CD4-positive, alpha-beta memory T cell (primary cell): Measurements from ENCODE around the gene ASB16. TPM values are rescaled to one million over a fixed set of nuclear protein-coding genes. Genes with fewer than 3 reads are reported as not detected.

Source experiments
- CTCF ChIA-PET: fragments of 350-600 bp; sonication (Branson Sonifier 250); formaldehyde crosslinking; loops from one replicate; lab custom pipeline; 2021; ENCODE audit warnings: inconsistent platforms; ENCODE audit not compliant: partially characterized antibody; lab: Charles Lee
- POLR2A ChIA-PET: fragments of 350-600 bp; sonication (Branson Sonifier 250); formaldehyde crosslinking; loops from one replicate; lab custom pipeline; 2021; ENCODE audit not compliant: partially characterized antibody; lab: Charles Lee
- DNase-seq, 5 donors: peaks; one replicate each; pipeline versions ENCODE4 v3.0.0 to v3.0.0-alpha.2; 2020 to 2022; ENCODE audit warnings: mixed read lengths in 1 of 5
- H3K27ac ChIP-seq: one replicate; pipeline ENCODE4 v1.7.0; 2013; ENCODE audit warnings: low read depth, low read length
- H3K27me3 ChIP-seq: 2 replicates; pipeline ENCODE4 v1.7.0; 2013; ENCODE audit warnings: mild to moderate bottlenecking, low read length, moderate library complexity; ENCODE audit not compliant: insufficient read depth
- H3K36me3 ChIP-seq: 2 replicates; pipeline ENCODE4 v1.7.0; 2013; ENCODE audit warnings: mild to moderate bottlenecking, low read length, moderate library complexity; ENCODE audit not compliant: insufficient read depth
- H3K4me1 ChIP-seq: 2 replicates; pipeline ENCODE4 v1.7.0; 2013; ENCODE audit warnings: mild to moderate bottlenecking, low read length, moderate library complexity; ENCODE audit not compliant: insufficient read depth
- H3K4me3 ChIP-seq, 2 donors: one replicate each; pipeline ENCODE4 v1.7.0; 2013; ENCODE audit warnings: low read length in 2 of 2, mild to moderate bottlenecking in 1 of 2
- H3K9me3 ChIP-seq, 2 donors: one replicate each; pipeline ENCODE4 v1.7.0; 2013; ENCODE audit warnings: low read length in 2 of 2, control low read depth in 1 of 2; ENCODE audit not compliant: control insufficient read depth in 1 of 2
- H3K27ac Mint-ChIP-seq, 7 donors: one replicate each; pipeline ENCODE4 v1.8.0; 2020 to 2021; ENCODE audit warnings: mixed read lengths in 7 of 7, mild to moderate bottlenecking in 6 of 7, inconsistent platforms in 3 of 7, moderate library complexity in 3 of 7
- H3K27me3 Mint-ChIP-seq, 2 donors: one replicate each; pipeline ENCODE4 v1.8.0; 2020 to 2021; ENCODE audit warnings: mixed read lengths in 2 of 2
- H3K36me3 Mint-ChIP-seq, 2 donors: one replicate each; pipeline ENCODE4 v1.8.0; 2020 to 2021; ENCODE audit warnings: mixed read lengths in 2 of 2, inconsistent platforms in 1 of 2, mild to moderate bottlenecking in 1 of 2
- H3K4me1 Mint-ChIP-seq, 4 donors: one replicate each; pipeline ENCODE4 v1.8.0; 2020 to 2021; ENCODE audit warnings: mixed read lengths in 4 of 4, mild to moderate bottlenecking in 1 of 4
- H3K4me3 Mint-ChIP-seq, 8 donors: one replicate each; pipeline ENCODE4 v1.8.0; 2020 to 2021; ENCODE audit warnings: mixed read lengths in 8 of 8, mild to moderate bottlenecking in 7 of 8, moderate library complexity in 6 of 8, inconsistent platforms in 3 of 8
- H3K9me3 Mint-ChIP-seq, 8 donors: one replicate each; pipeline ENCODE4 v1.8.0; 2020 to 2021; ENCODE audit warnings: mixed read lengths in 8 of 8, mild to moderate bottlenecking in 5 of 8, inconsistent platforms in 3 of 8, moderate library complexity in 1 of 8
- intact Hi-C: fragments of 100-400 bp; cut with micrococcal nuclease; formaldehyde crosslinking; loops from one replicate; pipeline ENCODE4 v1.15.1; 2023
- polyA plus RNA-seq, 2 donors: library from polyadenylated mRNA; unstranded; fragments of 300-500 nt; fragmentation: Illumina TruSeq; gene quantifications; one replicate each; pipeline ENCODE4 v1.2.3, GENCODE V29; 2021
- total RNA-seq, 2 experiments: library from RNA; stranded (reverse); gene quantifications; one replicate each; pipeline ENCODE4 v1.2.3, GENCODE V29; 2021

Gene ASB16
- total and polyA plus RNA-seq, 4 experiments from 2014 or later, result 0.14 TPM; not detected in 3

DNA sequence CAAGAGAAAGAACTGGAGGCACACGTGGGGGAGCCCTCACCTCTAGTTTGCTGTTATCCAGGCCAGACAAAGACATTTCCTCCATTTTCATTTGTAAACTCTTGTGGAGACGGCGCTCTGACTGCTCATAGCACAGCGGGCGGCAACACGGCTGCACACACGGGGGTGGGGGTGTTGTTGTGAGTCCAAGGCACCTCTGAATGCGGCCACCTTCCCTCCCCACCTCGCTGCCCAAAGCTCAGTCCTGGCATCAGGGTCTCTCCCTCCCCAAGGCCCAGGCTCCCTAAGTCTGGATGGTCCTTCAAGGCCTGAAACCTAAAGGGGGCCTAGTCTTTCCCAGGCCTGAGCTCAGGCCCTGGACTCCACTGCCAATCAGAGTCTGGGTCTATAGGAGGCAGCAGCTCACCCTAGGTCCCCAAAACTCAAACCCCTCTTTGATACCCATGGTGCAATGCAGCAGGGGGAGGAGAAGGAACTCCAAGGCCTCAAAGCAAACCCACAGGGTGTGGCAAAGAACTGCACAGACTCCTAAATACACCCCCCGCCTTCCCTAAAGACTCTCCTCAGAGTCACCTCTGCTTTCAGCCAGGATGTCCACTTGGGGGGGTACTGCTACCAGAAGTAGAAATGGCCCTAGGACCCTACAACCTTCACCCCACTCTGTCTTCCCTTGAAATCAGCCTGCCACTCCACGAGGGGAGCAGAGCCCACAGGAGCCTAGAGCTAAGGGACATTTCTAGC is 27.6 kb downstream of the ASB16 start:
- Histone ChIP-seq H3K27ac (peak overlapping the region; percentile 80), H3K36me3 (peaks cover 38% of the 10 kb centered on the region), H3K9me3 (no peaks in the 10 kb centered on the region), H3K27me3 (no peaks in the 10 kb centered on the region), H3K4me3 (peak overlapping the region; percentile 38 to 67), H3K4me1 (peaks cover 29% of the 10 kb centered on the region)
- CTCF ChIA-PET, result interaction anchor here (1.3 to 2.4 kb wide), 3 partner anchors 12 to 22 kb away, joined by 3 to 14 read pairs (median 11); partner anchors contain the start of gene TMUB2
- Mint-ChIP-seq H3K4me1 (peaks cover 18 to 44% (median 30%) of the 10 kb centered on the region in 4 donors), H3K36me3 (peaks cover 9 to 49% of the 10 kb centered on the region in 2 donors), H3K27me3 (no peaks in the 10 kb centered on the region), H3K9me3 (peaks cover 0 to 2% (median 0%) of the 10 kb centered on the region in 8 donors), H3K27ac (peak overlapping the region; percentile 88 to 96 (median 94)), H3K4me3 (peak overlapping the region; percentile 90 to 94 (median 92))
- intact Hi-C loops, result no loop called here
- DNase-seq, result peak; percentile 64 to 72 (median 71)
- POLR2A ChIA-PET, result interaction anchor here (0.6 to 10.5 kb wide), 10 partner anchors 11 to 1119 kb away, joined by 3 to 325 read pairs (median 6); partner anchors contain the start of genes G6PC3, GRN, HDAC5 and SLC25A39

DNA sequence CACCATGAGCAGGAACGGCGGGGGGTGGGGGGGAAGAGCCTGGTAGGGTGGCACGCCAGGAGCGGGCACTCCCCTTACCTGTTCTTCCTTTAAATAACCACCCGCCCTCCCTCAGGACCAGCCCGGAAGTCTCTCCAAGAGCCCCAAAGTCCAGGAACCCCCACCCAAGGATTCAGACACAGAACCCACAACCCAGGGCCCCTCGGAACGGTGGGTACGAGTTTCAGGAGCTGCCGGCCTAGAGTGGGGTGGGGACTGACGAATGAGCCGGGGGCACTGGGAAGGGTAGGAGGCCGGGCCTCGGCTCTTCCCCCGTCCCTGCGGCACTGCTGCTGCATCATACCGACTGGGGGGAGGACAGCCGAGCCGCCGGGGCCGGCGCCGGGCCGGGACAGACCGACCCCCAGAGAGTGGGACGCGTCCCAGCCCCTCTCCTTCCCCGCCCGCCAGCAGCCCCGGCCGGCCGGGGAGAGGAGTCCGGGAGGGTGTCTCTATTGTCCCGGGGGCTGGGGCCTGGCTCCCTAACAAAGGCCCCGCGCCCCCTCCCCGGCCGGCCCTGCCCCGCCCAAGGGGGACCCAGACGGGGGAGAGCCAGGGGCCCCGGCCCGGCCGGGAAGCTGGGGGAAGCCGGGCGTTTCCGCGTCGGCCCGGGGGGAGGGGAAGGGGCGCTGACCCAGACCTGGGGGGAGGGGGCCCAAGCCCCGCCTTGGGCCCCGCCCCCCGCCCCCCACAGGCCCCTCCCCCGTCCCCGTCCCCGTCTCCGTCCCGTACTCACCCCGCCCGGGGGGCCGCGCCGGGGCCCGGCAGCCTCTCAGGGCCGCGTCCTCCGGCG is 28.4 kb downstream of the ASB16 start:
- peak overlapping the region; percentile 38 to 67 for H3K4me3 ChIP-seq
- no peaks in the 10 kb centered on the region for H3K27me3 ChIP-seq
- ChIA-PET POLR2A (interaction anchor here (0.6 to 10.5 kb wide), 9 partner anchors 8 to 156 kb away, joined by 3 to 325 read pairs (median 7); partner anchors contain the start of genes G6PC3, GRN, HDAC5 and SLC25A39), CTCF (interaction anchor here (2.3 to 2.4 kb wide), 2 partner anchors 11 to 13 kb away, joined by 11 to 14 read pairs; partner anchors contain the start of gene TMUB2)
- intact Hi-C loops, result loop anchor here (1.0 kb wide), 1 partner anchor 58 kb away; the partner anchor contains the start of gene HROB
- H3K4me1 Mint-ChIP-seq, result peaks cover 26 to 51% (median 38%) of the 10 kb centered on the region in 4 donors
- H3K27ac Mint-ChIP-seq, result peak overlapping the region; percentile 88 to 96 (median 94)
- H3K36me3 Mint-ChIP-seq, result peaks cover 9 to 49% of the 10 kb centered on the region in 2 donors
- peak overlapping the region; percentile 80 for H3K27ac ChIP-seq
- peak; percentile 54 to 73 (median 61) for DNase-seq
- H3K4me3 Mint-ChIP-seq, result peak overlapping the region; percentile 90 to 94 (median 92)
- H3K9me3 Mint-ChIP-seq, result peaks cover 0 to 2% (median 0%) of the 10 kb centered on the region in 8 donors
- H3K9me3 ChIP-seq, result no peaks in the 10 kb centered on the region
- H3K27me3 Mint-ChIP-seq, result no peaks in the 10 kb centered on the region
- H3K36me3 ChIP-seq, result peaks cover 30% of the 10 kb centered on the region
- H3K4me1 ChIP-seq, result peaks cover 36% of the 10 kb centered on the region

- H3K9me3 ChIP-seq, result no peaks in the 10 kb centered on the region
- peak; percentile 96 to 99 (median 98) for DNase-seq
- H3K36me3 ChIP-seq, result peaks cover 21% of the 10 kb centered on the region
- Mint-ChIP-seq H3K27ac (peak within 1 kb of the TSS; percentile 89 to 98 (median 96)), H3K36me3 (peaks cover 9 to 41% of the 10 kb centered on the region in 2 donors), H3K4me3 (peak within 1 kb of the TSS; percentile 90 to 94 (median 92)), H3K4me1 (peaks cover 30 to 58% (median 40%) of the 10 kb centered on the region in 4 donors), H3K27me3 (no peaks in the 10 kb centered on the region), H3K9me3 (peaks cover 0 to 2% (median 0%) of the 10 kb centered on the region in 8 donors)
- peaks cover 43% of the 10 kb centered on the region for H3K4me1 ChIP-seq
- intact Hi-C loops, result loop anchor here (1.0 to 2.0 kb wide), 6 partner anchors 10 to 133 kb away; partner anchors contain the start of genes HROB, LSM12, SLC25A39 and TMUB2
- ChIA-PET POLR2A (interaction anchor here (1.2 to 10.5 kb wide), 7 partner anchors 12 to 155 kb away, joined by 4 to 325 read pairs (median 7); partner anchors contain the start of genes GRN, HDAC5, SLC25A39 and TMUB2), CTCF (no interaction called here)
- peak within 1 kb of the TSS; percentile 82 to 88 for H3K4me3 ChIP-seq
- H3K27ac ChIP-seq, result peak within 1 kb of the TSS; percentile 82
- no peaks in the 10 kb centered on the region for H3K27me3 ChIP-seq
These were observed 29.3 kb downstream of the ASB16 start, which contains the start of gene ATXN7L3 for GRCh38 chr17:44199553-44200477. Gene ATXN7L3, minus strand, starts transcription at chr17:44199884. Its CDS starts 1,814 bp downstream, at chr17:44198070.

DNA sequence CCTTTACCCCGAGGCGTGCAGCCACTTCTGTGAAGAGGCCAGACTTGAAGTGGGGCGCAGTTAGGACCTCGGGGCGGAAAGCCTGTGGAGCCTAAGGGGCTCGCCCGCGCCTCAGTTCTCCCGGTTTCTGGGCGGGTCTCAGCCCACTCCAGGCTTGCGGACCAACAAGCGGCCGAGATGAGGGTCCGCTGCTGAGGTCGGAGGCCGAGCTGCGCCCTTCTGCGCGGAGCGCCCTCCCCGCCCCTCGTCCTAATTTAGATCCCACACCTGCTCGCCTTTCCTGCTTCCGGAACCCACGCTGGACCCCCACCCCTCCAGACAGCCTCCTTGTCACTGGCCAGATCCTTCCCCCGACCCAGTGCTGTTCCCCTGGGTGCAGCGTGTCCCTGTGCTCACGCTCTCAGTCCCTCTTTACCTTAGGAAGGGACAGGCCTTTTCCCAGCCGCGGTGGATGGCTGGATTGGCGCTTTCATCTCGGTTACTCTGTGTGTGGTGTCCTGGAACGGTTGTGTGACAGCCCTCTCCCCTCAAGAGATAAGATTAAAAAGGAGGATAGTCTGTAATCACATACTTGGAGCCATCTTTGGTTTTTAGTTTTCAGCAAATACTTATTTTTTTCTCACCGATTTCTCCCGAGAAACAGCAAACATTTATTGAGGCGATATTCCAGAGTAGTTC is 30.1 kb downstream of the ASB16 start:
- Mint-ChIP-seq H3K9me3 (peaks cover 0 to under 1% (median 0%) of the 10 kb centered on the region in 8 donors), H3K4me3 (peak overlapping the region; percentile 82 to 94 (median 90)), H3K27ac (peak overlapping the region; percentile 89 to 98 (median 95)), H3K27me3 (no peaks in the 10 kb centered on the region), H3K36me3 (peaks cover 9 to 33% of the 10 kb centered on the region in 2 donors), H3K4me1 (peaks cover 30 to 55% (median 42%) of the 10 kb centered on the region in 4 donors)
- no peaks in the 10 kb centered on the region for H3K9me3 ChIP-seq
- DNase-seq, result no peak
- CTCF ChIA-PET, result interaction anchor here (1.0 to 3.8 kb wide), 5 partner anchors 10 to 290 kb away, joined by 3 to 39 read pairs (median 4); no protein-coding TSS in a partner anchor
- H3K27me3 ChIP-seq, result no peaks in the 10 kb centered on the region
- H3K36me3 ChIP-seq, result peaks cover 13% of the 10 kb centered on the region
- H3K27ac ChIP-seq, result peak overlapping the region; percentile 82
- H3K4me3 ChIP-seq, result peak overlapping the region; percentile 82 to 88
- intact Hi-C loops, result loop anchor here (1.0 to 2.0 kb wide), 5 partner anchors 10 to 134 kb away; partner anchors contain the start of genes LSM12, SLC25A39 and TMUB2
- POLR2A ChIA-PET, result interaction anchor here (0.8 to 10.5 kb wide), 9 partner anchors 13 to 154 kb away, joined by 3 to 325 read pairs (median 7); partner anchors contain the start of genes GRN, HDAC5, SLC25A39 and TMUB2
- H3K4me1 ChIP-seq, result peaks cover 43% of the 10 kb centered on the region

- POLR2A ChIA-PET, result interaction anchor here (1.1 to 10.5 kb wide), 4 partner anchors 13 to 143 kb away, joined by 3 to 325 read pairs (median 75); partner anchors contain the start of genes GRN, SLC25A39, TMUB2 and UBTF
- Mint-ChIP-seq H3K36me3 (peaks cover 3 to 26% of the 10 kb centered on the region in 2 donors), H3K27me3 (no peaks in the 10 kb centered on the region), H3K27ac (peak overlapping the region in 6 of 7 donors; percentile 9 to 94 (median 71)), H3K9me3 (no peaks in the 10 kb centered on the region), H3K4me1 (peaks cover 30 to 48% (median 40%) of the 10 kb centered on the region in 4 donors), H3K4me3 (peak overlapping the region in 4 of 8 donors; percentile 1 to 69 (median 44))
- no peak for DNase-seq
- no peaks in the 10 kb centered on the region for H3K27me3 ChIP-seq
- H3K9me3 ChIP-seq, result no peaks in the 10 kb centered on the region
- H3K36me3 ChIP-seq, result peaks cover 8% of the 10 kb centered on the region
- no peak overlapping the region for H3K27ac ChIP-seq
- CTCF ChIA-PET, result interaction anchor here (0.6 to 3.8 kb wide), 7 partner anchors 8 to 516 kb away, joined by 3 to 39 read pairs (median 4); partner anchors contain the start of gene TMUB2
- intact Hi-C loops, result no loop called here
- H3K4me1 ChIP-seq, result peaks cover 32% of the 10 kb centered on the region
- H3K4me3 ChIP-seq, result no peak overlapping the region
These were observed 32.3 kb downstream of the ASB16 start for GRCh38 chr17:44202756-44203155.
